ENCODE data around the gene UBE2O.

- TF ChIP-seq CTCF (conservative IDR thresholded peaks at IDR 0.05; ENCODE audit: low read depth, low read length) (peak; percentile 99), EZH2 (IDR thresholded peaks at IDR 0.05; ENCODE audit: low read length, unreplicated experiment) (no peak), EZH2phosphoT487 (IDR thresholded peaks at IDR 0.05; ENCODE audit: borderline replicate concordance, low read length) (no peak)
Observed at GRCh38 chr17:76397687-76398522, 55.0 kb downstream of the UBE2O start.

Measured in PC-3 (cell line).